ENCODE measurements around the gene AGFG1. TPM values are rescaled to one million over a fixed set of nuclear protein-coding genes. Genes with fewer than 3 reads are reported as not detected.
"Not testable (repeated sequence)": the region's sequence is repeated elsewhere in the genome, so short reads cannot be mapped to it uniquely, and the experiment has no call there.

AGFG1 gene
- polyA plus RNA-seq, 4 donors = 70.8 to 80.9 (median 73.7) TPM

DNA sequence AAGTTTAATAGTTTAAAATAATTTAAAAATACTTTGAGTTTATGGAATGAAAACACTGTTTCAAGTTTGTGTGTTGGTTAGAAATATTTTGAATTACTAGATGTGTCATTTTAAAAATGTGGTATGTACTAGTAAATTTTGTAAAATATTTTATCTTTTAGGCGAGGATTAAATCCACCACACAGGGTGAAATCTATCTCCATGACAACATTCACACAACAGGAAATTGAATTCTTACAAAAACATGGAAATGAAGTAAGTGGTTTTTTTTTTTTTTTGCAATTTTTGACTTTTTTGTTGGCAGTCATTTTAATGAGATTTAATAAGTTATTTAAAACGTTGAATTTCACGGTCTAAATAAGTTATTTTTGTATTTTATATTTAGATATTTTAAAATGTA, 19.4 kb downstream of the AGFG1 start:
- DNase-seq (ENCODE audit: low read depth in 4 of 4, low spot score in 3 of 4) = no peak

DNA sequence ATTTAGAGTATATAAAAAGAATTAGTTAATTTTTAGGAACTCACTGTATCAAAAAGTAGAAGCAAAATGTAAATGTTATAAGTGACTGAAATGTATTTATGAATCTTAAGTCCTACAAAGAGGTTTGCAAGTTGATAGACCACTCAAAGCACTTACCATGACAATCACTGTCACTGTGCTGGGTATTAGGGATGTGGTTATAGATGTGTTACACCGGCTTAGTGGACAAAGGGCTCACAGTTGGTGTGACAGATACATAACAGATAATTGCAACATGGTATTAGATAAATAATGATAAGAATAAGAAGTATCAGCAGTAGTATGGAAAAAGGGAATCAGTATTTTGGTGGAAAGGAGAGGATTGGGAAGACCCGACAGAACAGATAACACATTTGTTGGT, 21.6 kb downstream of the AGFG1 start:
- no peak for DNase-seq (ENCODE audit: low read depth in 4 of 4, low spot score in 3 of 4)

DNA sequence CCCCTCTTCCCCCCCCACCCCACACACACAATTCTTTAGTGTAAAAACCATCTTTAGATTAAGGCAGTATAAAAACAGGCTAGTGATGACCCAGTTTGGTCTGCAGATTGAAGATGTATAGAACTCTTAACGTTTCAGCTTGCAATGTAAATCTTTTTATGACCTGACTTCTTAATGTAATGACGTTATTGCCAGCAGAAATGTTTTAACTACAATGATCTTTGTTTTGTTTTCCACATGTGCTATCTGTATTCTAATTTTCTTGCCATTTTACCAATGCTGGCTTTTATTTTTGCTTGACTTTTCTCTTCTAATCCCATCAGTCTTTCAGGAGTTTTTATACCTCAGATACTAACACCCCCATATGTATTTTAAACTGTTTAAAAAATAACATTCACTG, 25.2 kb downstream of the AGFG1 start:
- no peak for DNase-seq (ENCODE audit: low read depth in 4 of 4, low spot score in 3 of 4)

DNA sequence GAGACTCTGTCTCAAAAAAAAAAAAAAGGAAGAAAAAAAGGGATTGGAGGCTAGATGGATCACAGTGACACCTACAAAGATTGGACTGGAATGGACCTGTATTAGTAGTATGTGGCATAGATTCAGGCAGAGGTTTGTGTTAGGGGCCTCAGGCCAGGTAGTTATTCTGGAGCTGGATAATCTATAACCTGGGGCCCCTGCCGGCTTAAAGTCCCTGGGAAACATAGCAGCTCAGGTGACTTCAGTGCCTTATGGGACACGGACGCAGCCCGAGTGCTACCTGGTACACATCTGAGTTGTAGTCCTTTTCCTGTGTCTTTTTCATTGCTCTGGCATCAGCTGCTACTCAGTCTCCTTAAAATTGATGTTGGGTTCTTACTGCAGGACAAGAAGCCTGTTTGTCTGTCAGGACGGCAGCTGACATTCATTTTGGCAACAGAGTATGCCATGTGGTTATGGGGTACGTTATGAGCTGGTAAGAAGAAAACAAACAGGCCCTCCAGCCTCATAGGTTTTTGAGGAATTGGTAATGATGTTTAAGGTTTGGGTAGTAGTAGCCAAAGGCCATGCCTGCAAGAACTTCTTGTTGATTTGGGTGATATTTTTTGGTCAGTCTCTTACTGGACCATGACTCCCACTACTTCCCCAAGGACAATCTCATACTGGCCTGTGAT, 27.8 kb downstream of the AGFG1 start:
- DNase-seq (ENCODE audit: low read depth in 4 of 4, low spot score in 3 of 4) = no peak

GRCh38 chr2:227500301-227500630, 28.3 kb downstream of the AGFG1 start:
- no peak for DNase-seq (ENCODE audit: low read depth in 4 of 4, low spot score in 3 of 4)

GRCh38 chr2:227503433-227504406, 31.8 kb downstream of the AGFG1 start:
- no peak for DNase-seq (ENCODE audit: low read depth in 4 of 4, low spot score in 3 of 4)

- DNase-seq (ENCODE audit: low read depth in 4 of 4, low spot score in 3 of 4) = no peak
Measured at GRCh38 chr2:227504700-227505099, 32.7 kb downstream of the AGFG1 start.

DNA sequence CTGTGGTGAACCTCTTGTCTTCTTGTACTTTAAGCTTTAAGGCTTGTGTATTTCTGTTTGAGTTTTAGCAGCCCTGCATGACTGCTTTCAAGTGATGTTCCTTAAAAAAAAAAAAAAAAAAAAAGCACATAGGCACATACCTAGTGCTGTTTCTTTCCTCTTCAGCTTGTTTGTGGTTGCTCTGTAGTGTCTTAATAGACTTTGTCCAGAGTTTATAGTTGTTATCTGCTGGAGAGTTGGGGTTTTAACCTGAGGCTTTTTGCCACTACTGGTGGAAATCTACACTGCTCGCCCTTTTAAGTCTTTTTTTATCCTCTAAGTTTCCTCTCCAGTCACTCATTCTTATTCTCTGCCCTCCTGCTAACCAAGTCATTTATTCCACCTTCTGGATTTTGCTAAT, 34.5 kb downstream of the AGFG1 start:
- DNase-seq (ENCODE audit: low read depth in 4 of 4, low spot score in 3 of 4) = no peak

DNA sequence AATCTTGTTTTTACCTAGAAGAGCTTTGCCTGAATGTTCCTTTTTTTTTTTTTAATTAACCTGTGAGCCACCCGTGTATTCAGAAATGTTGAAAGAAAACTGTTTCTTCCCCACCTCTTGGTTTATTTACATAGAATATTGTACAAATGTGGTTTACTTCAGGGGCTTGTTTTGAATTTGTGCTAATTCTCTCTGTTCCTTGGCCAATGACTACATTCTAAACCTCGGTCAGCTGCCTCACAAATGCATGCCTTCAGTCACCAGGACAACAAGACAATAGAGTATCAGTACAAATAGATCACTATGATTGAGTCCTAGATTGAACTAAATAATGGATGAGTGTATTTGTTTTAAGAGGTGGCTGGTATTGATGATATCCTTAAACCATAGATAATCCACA, 36.0 kb downstream of the AGFG1 start:
- no peak for DNase-seq (ENCODE audit: low read depth in 4 of 4, low spot score in 3 of 4)

GRCh38 chr2:227509076-227509475, 37.1 kb downstream of the AGFG1 start:
- DNase-seq (ENCODE audit: low read depth in 4 of 4, low spot score in 3 of 4) = no peak

DNA sequence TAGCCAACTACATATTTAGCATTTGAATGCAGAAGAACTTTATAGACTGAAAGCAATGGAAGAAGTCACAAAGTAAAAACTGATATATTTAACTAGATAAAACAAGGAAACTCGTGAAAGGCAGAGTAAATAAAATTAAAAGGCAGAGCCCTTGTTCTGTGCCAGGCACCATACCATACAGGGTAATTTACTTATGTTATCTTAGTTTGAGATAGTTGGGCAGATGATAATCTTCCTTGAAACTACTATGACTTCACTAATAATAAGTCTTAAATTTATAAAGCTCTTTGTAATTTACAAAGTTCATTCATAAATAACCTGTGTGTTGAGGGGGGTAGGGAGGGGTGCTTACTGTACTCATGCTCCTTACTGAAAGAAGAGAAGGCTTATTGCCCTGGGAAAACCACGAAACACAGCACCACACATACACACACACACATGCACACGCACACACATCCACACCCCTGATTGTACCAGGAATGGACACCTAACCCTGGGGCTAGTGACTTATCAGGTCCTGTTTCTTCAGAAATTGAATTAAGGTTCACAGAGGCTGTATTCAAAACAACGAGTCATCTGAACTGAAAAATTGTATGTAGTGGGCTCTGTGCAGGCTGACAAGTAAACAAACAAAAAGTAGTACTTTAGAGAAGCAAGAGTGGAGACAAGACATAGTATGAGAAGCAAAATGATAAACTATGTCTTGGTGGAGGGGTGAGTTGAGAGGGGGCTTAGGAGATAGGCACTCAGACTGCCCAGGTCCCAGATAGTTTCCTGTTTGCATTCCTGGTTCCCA, 38.1 kb downstream of the AGFG1 start:
- no peak for DNase-seq (ENCODE audit: low read depth in 4 of 4, low spot score in 3 of 4)

DNA sequence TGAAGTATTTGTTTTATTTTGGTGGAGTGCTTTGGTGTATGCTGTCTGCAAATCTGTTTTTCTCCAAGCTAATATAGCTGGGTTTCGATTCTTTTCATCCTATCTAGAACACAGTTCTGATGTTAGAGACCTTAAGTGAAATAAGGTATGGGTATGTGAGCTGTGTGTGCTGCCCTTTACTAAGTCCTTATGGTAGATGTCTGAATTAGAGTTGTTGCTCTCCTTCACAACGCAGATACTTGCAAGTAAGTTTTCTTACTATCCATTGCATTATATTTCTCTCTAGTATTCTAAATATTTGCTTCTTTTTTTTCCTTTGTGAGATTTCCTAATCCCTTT, 38.6 kb downstream of the AGFG1 start:
- no peak for DNase-seq (ENCODE audit: low read depth in 4 of 4, low spot score in 3 of 4)

GRCh38 chr2:227511239-227511930, 39.4 kb downstream of the AGFG1 start:
- no peak for DNase-seq (ENCODE audit: low read depth in 4 of 4, low spot score in 3 of 4)

- no peak for DNase-seq (ENCODE audit: low read depth in 4 of 4, low spot score in 3 of 4)
Measured at GRCh38 chr2:227511955-227512354, 40.0 kb downstream of the AGFG1 start.

- DNase-seq (ENCODE audit: low read depth in 4 of 4, low spot score in 3 of 4) = no peak
Measured at GRCh38 chr2:227513113-227513512, 41.2 kb downstream of the AGFG1 start.

DNA sequence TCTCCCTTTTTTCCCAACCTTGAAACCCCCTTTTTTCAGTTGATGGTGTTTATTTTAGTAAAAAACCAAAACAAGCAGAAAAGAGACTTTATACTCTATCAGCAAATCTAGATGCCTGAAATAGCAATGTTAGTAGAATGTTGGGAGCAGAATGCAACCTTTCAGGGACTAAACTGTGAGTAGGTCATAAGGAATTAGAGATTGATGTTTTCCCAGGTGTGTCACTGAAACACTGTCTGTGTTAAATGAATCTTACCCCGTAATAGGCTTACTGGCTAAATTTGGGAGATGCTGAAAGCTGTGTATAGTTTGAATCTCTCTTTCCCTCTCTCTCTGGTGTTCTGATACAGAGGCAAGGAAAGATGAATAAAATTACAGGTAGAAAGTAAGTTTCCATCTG, 43.8 kb downstream of the AGFG1 start:
- no peak for DNase-seq (ENCODE audit: low read depth in 4 of 4, low spot score in 3 of 4)

GRCh38 chr2:227517724-227518123, 45.8 kb downstream of the AGFG1 start:
- no peak for DNase-seq (ENCODE audit: low read depth in 4 of 4, low spot score in 3 of 4)

DNA sequence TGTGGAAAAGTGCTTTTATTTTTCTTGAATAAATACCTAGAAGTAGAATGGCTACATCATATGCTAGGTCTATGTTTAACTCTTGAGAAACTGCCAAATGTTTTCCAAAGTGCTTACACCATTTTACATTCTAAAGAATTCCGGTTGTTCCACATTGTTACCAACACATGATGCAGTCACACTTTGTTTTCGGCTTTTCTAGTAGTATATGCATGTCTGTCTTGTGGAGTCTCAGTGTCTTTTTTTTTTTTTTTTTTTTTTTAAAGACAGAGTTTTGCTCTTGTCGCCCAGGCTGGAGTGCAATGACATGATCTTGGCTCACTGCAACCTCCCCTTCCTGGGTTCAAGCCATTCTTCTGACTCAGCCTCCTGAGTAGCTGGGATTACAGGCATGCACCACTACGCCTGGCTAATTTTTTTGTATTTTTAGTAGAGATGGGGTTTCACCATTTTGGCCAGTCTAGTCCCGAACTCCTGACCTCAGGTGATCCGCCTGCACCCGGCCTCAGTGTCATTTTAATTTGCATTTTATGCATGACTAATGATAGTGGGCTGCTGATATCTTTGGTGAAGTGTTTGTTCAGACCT, 46.4 kb downstream of the AGFG1 start:
- DNase-seq (ENCODE audit: low read depth in 4 of 4, low spot score in 3 of 4) = not testable (repeated sequence)

DNA sequence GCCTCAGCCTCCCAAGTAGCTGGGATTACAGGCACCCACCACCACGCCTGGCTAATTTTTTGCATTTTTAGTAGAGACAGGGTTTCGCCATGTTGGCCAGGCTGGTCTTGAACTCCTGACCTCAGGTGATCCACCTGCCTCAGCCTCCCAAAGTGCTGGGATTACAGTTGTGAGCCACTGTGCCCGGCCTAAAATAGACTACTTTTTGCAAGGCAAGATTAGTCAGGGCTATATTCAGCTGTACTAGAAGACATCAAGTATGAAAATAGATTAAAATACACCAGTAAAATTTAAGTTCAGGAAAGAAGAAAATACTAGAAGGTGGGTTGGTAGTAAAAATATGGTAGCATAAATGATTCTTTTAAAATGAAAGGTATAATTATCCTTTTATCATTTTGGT, 49.2 kb downstream of the AGFG1 start:
- not testable (repeated sequence) for DNase-seq (ENCODE audit: low read depth in 4 of 4, low spot score in 3 of 4)

- no peak for DNase-seq (ENCODE audit: low read depth in 4 of 4, low spot score in 3 of 4)
Measured at GRCh38 chr2:227524665-227525064, 52.7 kb downstream of the AGFG1 start.

All from right renal pelvis (tissue), 4 donors.